LHCN-M2 (cell line): ENCODE data around the gene MAGEH1. TPM values are rescaled to one million over a fixed set of nuclear protein-coding genes. Genes with fewer than 3 reads are reported as not detected.
"Not testable (repeated sequence)": the region's sequence is repeated elsewhere in the genome, so short reads cannot be mapped to it uniquely, and the experiment has no call there.

Source experiments
- DNase-seq: peaks from one replicate; pipeline ENCODE4 v3.0.0-alpha.2; 2012; ENCODE audit warnings: low read depth
- polyA plus RNA-seq: library from polyadenylated mRNA; unstranded; fragments of >200 nt; gene quantifications from one replicate; pipeline ENCODE4 v1.2.1, GENCODE V29; 2012; ENCODE audit warnings: missing spikeins
- total RNA-seq: library from RNA; depleted of rRNA; stranded (reverse); fragments of >200 nt; gene quantifications from 2 replicates; pipeline ENCODE4 v1.2.3, GENCODE V29; 2014; rRNA removed

Gene MAGEH1
- total RNA-seq: 14.8 and 19.9 TPM in 2 replicates
- 11.1 TPM for polyA plus RNA-seq

DNA sequence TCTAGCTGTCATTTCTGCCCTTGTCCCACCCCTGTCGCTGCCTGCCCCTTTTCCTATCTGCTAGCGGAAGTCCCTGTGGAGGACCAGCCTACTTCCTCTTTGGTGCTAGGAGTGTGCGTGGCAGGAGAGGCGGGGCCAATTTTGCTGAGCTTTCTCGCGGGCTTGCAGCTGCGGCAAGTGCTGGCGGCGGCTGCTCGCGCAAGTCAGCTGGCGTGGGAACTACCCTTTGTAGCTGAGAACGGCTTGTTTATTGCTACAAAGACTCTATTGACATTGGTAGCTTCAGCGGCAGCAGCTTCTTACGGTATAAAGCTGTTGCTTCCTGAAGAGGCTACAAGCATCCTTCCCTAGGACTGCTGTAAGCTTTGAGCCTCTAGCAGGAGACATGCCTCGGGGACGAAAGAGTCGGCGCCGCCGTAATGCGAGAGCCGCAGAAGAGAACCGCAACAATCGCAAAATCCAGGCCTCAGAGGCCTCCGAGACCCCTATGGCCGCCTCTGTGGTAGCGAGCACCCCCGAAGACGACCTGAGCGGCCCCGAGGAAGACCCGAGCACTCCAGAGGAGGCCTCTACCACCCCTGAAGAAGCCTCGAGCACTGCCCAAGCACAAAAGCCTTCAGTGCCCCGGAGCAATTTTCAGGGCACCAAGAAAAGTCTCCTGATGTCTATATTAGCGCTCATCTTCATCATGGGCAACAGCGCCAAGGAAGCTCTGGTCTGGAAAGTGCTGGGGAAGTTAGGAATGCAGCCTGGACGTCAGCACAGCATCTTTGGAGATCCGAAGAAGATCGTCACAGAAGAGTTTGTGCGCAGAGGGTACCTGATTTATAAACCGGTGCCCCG lies at the start of gene MAGEH1:
Gene MAGEH1, plus strand, starts transcription at position 138 of the 843 bp plus-strand sequence. Its CDS starts 248 bp downstream, at position 386.
- peak; percentile 75 for DNase-seq

DNA sequence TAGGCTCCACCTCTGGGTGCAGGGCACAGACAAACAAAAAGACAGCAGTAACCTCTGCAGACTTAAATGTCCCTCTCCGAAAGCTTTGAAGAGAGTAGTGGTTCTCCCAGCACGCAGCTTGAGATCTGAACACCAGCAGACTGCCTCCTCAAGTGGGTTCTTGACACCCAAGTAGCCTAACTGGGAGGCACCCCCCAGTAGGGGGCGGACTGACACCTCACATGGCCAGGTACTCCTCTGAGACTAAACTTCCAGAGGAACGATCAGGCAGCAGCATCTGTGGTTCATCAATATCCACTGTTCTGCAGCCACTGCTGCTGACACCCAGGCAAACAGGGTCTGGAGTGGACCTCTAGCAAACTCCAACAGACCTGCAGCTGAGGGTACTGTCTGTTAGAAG lies 24.8 kb upstream of the MAGEH1 start:
- not testable (repeated sequence) for DNase-seq

DNA sequence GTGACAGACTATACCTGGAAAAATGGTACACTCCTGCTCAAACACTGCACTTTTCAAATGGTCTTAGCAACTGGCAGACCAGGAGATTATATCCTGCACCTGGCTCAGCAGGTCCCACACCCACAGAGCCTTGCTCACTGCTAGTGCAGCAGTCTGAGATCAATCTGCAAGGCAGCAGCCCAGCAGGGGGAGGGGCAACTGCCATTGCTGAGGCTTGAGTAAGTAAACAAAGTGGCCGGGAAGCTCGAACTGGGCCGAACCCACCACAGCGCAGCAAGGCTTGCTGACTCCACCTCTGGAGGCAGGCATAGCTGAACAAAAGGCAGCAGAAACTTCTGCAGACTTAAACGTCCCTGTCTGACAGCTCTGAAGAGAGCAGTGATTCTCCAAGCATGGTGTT lies 8.5 kb upstream of the MAGEH1 start:
- not testable (repeated sequence) for DNase-seq

DNA sequence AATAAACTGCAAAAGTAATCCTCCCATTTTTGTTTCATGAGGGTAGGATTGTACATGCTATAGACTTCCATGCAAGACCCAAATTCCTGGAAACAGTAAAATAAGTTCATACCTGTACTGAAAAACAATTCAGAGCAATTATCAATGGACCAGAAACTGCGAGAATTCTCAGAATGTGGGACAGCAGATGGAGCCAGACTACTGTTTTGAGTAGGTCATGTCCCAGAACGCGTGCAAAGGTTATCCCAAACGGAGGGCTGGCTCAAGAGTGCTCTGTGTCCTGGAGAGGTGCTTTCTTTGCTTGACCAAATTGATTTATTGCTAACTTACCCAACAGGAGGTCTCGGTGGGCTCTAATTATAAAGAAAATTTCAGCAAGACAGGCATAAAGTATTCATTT lies 1.7 kb upstream of the MAGEH1 start:
- no peak for DNase-seq

- no peak for DNase-seq
Measured at GRCh38 chrX:55451141-55451540, 786 bp upstream of the MAGEH1 start.

DNA sequence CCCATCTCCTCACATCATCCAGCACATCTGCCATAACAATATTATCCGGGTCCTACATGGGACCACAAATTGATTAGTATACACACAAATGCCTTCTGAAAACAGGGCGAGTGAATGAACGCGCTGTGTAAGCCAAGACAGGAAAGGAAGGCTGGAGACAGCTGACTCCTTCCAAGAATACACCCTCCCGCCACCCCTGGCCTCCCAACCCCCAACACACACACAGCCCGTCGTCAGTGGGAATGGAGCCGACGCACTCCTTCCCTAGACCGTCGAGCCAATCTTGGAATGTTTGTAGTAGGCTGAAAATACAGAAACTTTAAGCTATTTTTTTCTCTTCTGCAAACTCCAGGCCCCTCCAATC lies 319 bp upstream of the MAGEH1 start:
- no peak for DNase-seq

GRCh38 chrX:55452833-55453124 lies 852 bp downstream of the MAGEH1 start:
- no peak for DNase-seq

DNA sequence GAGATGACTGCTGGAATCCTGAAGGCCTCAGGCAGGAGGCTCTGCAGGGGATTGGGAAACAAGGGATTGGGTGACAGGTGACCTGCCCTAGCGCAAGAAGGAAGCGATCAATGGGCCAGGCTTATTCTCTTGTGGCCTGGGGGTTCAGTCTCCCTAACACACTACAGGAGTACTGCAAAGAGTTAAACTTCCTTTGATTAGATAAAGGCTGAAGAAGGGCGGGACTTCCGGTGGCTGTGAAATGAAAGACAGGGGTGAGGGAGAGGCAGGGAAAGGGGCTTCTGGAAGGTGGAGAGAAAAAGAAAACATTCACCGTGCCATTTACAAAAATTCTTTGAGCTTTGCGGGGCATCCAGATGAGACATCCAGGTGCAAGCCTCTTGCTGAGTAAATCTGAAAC lies 3.8 kb downstream of the MAGEH1 start:
- not testable (repeated sequence) for DNase-seq

DNA sequence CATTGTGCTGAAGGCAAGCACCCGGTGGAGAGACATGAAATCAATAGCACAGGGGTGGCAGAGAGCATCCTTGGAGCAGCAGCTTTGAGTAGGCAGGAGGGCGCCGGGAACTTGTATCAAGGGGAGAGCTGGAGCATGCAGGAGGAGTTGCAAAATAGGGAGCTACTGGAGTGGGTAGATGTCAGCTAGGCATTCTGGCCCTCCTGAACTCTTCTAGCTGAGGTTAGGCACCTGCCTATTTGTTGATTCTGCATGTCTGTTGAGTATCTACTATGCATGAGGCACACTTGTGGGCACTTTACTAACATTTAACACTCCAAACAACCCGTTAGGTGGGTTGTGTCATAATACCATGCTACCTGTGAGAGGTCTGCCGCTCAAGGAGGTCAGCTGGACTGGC lies 7.5 kb downstream of the MAGEH1 start:
- not testable (repeated sequence) for DNase-seq

- not testable (repeated sequence) for DNase-seq
Measured at GRCh38 chrX:55459926-55460325, 8.0 kb downstream of the MAGEH1 start.

DNA sequence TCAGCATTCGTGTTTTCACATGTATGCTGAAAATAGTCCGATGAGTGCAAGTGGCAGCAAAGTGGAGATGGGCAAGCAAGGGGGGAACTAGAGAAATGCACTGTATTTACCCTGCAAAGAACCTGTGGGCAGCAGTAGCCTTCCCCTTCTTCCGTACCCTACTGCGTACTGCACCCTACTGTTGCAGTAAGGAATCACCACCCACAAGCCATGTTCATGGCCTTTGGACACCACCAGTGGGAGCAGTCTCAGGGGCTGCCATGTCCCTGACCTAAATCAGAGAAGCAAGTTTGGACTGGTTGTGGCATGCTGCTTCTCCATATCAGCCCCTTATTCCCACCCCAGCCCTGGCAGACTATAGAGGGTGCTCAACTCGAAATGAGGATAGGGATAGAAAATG lies 12.1 kb downstream of the MAGEH1 start:
- not testable (repeated sequence) for DNase-seq

- not testable (repeated sequence) for DNase-seq
Measured at GRCh38 chrX:55465108-55465507, 13.2 kb downstream of the MAGEH1 start.

DNA sequence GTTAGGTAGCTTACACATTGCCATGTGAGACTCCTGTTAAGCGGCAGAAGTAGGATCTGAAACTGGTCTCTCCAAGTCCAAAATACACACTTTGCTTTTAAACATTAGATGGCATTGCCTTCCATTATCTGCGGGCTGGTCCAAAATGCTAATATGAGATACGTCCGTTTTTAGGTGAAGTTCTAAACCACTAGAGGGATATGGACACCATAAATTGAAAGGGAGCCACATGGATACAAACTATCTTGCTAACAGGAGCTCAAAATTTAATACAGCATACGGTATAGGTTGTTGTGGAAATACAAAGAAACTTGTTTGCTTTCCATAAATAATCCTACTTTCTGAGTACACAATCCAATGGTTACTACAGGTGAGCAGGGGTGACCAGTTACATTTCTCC lies 13.9 kb downstream of the MAGEH1 start:
- not testable (repeated sequence) for DNase-seq

- not testable (repeated sequence) for DNase-seq
Measured at GRCh38 chrX:55479956-55480355, 28.0 kb downstream of the MAGEH1 start.

DNA sequence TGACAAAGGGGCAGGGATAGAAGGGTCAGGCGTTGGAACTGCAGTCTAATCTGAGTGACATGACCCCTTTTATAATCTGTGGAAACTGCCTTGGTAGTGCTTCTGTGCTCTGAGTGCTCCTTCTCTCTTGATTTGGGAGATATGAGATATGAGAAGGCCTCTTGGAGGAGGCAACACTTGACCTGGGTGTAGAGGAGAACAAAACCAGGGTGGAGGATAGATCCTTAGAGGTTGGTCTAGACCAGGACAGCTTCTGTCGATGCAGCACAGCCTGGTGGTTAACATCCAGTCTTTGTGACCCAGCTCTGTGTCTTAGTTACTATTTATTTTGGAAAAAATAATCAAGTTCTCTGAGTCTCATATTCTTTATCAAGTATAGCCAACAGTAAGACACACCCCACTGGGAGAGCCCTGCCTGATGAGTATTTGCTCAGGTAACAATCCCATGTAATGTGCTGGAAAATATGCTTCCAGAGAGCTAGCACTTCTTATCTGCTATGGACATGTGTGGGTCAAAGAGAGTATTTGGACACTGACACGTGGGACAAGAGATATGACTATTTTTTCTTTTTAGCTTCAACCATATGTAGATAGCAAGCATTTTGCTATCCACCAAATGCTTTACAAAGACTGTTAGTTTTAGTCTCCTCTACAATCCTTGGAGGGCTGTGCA lies 28.6 kb downstream of the MAGEH1 start:
- DNase-seq: no peak

DNA sequence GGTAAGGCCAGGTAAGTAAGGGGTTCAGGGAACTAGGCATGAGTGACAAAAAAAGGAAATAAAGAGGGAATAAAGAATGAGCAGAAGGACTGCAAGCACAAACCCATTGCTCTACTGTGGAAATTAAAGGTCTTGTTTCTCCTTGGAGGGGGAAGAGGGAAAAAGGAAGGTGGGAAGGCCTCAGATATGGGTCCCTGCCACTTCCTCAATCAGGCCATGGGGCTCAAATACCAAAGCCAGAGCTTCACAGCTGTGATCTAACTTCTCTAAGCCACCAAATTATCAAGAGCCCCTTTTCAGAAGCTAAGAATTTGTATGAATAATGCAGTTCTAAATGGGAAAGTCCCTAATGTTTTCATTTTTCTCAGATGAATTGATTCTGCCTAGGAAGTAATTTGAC lies 33.0 kb downstream of the MAGEH1 start:
- DNase-seq: no peak

DNA sequence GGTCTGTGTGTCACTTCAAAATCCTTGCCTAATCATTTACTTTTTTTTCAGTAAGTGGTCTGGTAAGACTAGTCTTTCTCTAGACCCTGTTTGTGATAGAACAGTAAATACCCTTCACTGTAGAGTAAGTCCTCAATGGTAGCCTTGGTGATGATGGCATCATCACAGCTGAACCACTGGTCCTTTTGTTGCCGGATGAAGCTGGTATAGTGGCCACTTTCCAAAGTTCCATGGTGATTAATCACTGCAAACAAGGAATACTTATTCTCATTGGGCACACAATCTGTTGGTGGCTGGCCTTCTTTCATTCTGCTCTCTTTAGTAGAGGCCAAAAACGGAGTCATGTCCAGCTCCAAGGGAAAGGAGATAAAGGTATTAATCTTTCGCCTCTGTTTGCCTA lies 34.8 kb downstream of the MAGEH1 start:
- DNase-seq: peak; percentile 49

DNA sequence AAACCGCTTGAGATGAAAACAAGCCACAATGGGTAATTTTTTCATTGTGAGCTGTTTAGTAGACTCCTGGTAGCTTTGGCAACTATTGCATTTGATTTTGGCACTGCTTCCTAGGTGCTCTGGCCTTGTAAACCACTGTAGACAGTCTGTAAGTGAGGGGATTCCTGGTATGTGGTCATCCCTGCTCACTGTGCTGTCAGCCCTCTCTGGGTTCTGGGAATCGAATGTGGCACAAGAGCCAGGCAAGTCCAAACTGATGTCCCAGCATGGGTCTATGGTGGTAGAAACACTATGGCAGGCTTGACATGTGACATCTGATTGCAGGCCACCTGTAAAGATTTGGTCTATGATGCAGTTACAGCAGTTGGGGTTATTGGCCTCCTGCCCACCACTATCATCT lies 35.2 kb downstream of the MAGEH1 start:
- no peak for DNase-seq

DNA sequence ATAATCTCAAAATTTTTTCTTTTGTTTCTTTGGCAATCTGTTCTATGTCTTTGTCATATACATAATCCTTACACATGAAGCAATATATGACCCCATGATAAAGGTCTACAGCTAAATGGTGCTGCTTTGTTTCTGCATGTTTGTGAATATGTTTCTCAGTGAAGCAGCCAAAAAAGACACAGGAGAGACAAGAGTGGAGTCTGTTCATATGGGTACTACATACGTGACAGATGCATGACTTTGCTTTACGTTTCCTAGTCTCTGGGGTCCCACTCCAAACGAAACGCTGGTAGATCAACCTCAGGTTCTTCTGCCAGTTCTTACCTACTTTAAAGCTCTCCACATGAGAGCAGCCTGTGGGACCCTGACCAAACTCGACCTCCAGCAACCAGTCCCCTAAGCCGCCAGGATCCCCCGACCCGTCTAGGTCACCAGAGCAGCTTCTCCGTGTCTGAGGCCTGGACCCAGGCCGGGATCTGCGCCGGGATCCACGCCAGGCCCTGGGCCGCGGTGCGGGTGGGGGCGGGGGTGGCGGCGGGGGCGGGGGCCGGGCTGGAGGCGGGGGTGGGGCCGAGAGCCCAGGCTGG lies 36.2 kb downstream of the MAGEH1 start:
- no peak for DNase-seq

DNA sequence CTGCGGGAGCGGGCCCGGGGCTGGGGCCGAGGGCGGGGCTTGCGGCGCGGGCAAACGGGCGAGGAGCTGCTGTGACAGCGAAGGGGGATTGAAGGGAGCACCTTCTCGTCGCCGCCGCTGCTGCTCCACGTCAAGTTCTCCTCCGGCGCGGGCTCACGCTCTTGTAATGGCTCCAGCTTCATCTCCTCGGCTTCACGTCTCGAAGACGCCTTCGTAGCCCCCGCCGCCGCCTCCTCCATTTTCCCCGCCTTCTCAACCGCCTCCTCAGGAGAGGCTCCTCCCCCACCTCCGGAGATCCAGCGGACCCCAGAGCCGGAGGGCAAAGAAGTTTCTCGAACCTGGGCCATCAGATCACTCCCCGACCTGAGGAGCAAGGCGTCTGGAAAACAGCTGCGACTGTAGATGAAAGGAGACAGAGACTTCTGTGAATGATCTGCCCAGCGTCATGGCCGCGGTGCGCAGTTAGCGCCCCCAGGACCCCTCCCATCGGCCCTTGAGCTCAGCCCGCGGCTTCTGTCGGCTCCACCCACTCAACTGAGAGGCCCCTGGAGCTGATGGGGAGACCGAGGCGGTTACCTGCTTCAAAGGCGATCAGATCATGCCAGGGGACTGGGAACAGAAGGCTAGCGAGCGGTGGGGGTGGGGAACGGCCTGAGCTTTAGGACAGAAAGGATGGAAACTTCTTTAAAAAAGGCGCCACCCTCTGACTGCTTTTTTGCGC lies 36.8 kb downstream of the MAGEH1 start:
- peak; percentile 61 for DNase-seq

GRCh38 chrX:55489314-55490009 lies 37.5 kb downstream of the MAGEH1 start, which contains the start of gene USP51:
TSS of gene USP51 (minus strand) at chrX:55489848. CDS start at chrX:55488939, 909 bp downstream.
- no peak for DNase-seq
